Activated CD8-positive, alpha-beta T cell treated with anti-CD3 and anti-CD28 coated beads for 36 hours (primary cell): ENCODE measurements around the gene CNTNAP2. TPM values are rescaled to one million over a fixed set of nuclear protein-coding genes. Genes with fewer than 3 reads are reported as not detected.

Experiments
- ATAC-seq: fragments of 200-7000 bp; cut with Tn5 transposase; one replicate; pipeline ENCODE4 v1.10.0; 2021; ENCODE audit warnings: mild to moderate bottlenecking, moderate library complexity
- CTCF ChIA-PET: fragments of 350-600 bp; sonication (Branson Sonifier 250); formaldehyde crosslinking; loops from one replicate; lab custom pipeline; 2021; ENCODE audit warnings: antibody characterized with exemption; lab: Charles Lee
- POLR2A ChIA-PET: fragments of 350-600 bp; sonication (Branson Sonifier 250); formaldehyde crosslinking; loops from one replicate; lab custom pipeline; 2021; ENCODE audit warnings: antibody characterized with exemption; lab: Charles Lee
- DNase-seq: peaks from one replicate; pipeline ENCODE4 v3.0.0-alpha.2; 2020
- H3K27ac Mint-ChIP-seq: one replicate; pipeline ENCODE4 v1.8.0; 2021; ENCODE audit warnings: mild to moderate bottlenecking, mixed read lengths
- H3K27me3 Mint-ChIP-seq: one replicate; pipeline ENCODE4 v1.8.0; 2021; ENCODE audit warnings: mixed read lengths
- H3K36me3 Mint-ChIP-seq: one replicate; pipeline ENCODE4 v1.8.0; 2021; ENCODE audit warnings: low read depth, mixed read lengths
- H3K4me1 Mint-ChIP-seq: one replicate; pipeline ENCODE4 v1.8.0; 2021; ENCODE audit warnings: low read depth, mixed read lengths
- H3K4me3 Mint-ChIP-seq: one replicate; pipeline ENCODE4 v1.8.0; 2021; ENCODE audit warnings: mild to moderate bottlenecking, moderate library complexity, mixed read lengths
- H3K9me3 Mint-ChIP-seq: one replicate; pipeline ENCODE4 v1.8.0; 2021; ENCODE audit warnings: mixed read lengths
- intact Hi-C: fragments of 100-400 bp; cut with micrococcal nuclease; formaldehyde crosslinking; loops from one replicate; pipeline ENCODE4 v1.10.0; 2022
- total RNA-seq, 2 experiments: library from RNA; stranded (reverse); gene quantifications; one replicate each; pipeline ENCODE4 v1.2.3, GENCODE V29; 2021
- TF ChIP-seq, protein P1 (sequence below): fragments of 200-600 bp; IDR thresholded peaks from one replicate; pipeline ENCODE4 v1.8.0; 2022; ENCODE audit warnings: antibody characterized with exemption, mild to moderate bottlenecking

The CNTNAP2 gene
- total RNA-seq, 2 experiments from 2014 or later, result not detected

GRCh38 chr7:147916573-147916972, 1800.0 kb downstream of the CNTNAP2 start:
- H3K4me3 Mint-ChIP-seq, result no peak overlapping the region
- TF ChIP-seq, protein P1, sequence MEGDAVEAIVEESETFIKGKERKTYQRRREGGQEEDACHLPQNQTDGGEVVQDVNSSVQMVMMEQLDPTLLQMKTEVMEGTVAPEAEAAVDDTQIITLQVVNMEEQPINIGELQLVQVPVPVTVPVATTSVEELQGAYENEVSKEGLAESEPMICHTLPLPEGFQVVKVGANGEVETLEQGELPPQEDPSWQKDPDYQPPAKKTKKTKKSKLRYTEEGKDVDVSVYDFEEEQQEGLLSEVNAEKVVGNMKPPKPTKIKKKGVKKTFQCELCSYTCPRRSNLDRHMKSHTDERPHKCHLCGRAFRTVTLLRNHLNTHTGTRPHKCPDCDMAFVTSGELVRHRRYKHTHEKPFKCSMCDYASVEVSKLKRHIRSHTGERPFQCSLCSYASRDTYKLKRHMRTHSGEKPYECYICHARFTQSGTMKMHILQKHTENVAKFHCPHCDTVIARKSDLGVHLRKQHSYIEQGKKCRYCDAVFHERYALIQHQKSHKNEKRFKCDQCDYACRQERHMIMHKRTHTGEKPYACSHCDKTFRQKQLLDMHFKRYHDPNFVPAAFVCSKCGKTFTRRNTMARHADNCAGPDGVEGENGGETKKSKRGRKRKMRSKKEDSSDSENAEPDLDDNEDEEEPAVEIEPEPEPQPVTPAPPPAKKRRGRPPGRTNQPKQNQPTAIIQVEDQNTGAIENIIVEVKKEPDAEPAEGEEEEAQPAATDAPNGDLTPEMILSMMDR, result no peak
- H3K9me3 Mint-ChIP-seq, result no peaks in the 10 kb centered on the region
- no peak overlapping the region for H3K27ac Mint-ChIP-seq
- POLR2A ChIA-PET, result no interaction called here
- no peaks in the 10 kb centered on the region for H3K27me3 Mint-ChIP-seq
- CTCF ChIA-PET, result no interaction called here
- H3K36me3 Mint-ChIP-seq, result no peaks in the 10 kb centered on the region
- DNase-seq, result no peak
- intact Hi-C loops, result no loop called here
- H3K4me1 Mint-ChIP-seq, result no peaks in the 10 kb centered on the region
- no peak for ATAC-seq

DNA sequence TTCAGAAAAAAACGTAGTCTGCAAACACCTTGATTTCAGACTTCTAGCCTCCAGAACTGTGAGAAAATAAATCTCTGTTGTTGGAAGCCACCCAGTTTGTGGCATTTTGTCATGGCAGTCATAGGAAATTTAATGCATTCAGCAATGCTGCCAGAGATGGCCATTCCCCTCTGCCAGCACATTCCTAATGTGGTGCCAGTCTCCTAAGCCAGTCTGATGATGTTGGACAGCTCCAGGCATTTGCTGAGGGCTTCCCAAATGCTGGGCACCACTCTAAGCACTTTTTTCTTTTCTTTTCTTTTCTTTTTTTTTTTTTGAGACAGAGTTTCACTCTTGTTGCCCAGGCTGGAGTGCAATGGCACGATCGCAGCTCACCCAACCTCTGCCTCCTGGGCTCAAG, 1807.2 kb downstream of the CNTNAP2 start:
- Mint-ChIP-seq H3K4me3 (no peak overlapping the region), H3K27me3 (no peaks in the 10 kb centered on the region), H3K4me1 (no peaks in the 10 kb centered on the region), H3K27ac (no peak overlapping the region), H3K9me3 (no peaks in the 10 kb centered on the region), H3K36me3 (no peaks in the 10 kb centered on the region)
- ChIA-PET CTCF (no interaction called here), POLR2A (no interaction called here)
- TF ChIP-seq, protein P1, result no peak
- no peak for DNase-seq
- ATAC-seq, result no peak
- intact Hi-C loops, result no loop called here

DNA sequence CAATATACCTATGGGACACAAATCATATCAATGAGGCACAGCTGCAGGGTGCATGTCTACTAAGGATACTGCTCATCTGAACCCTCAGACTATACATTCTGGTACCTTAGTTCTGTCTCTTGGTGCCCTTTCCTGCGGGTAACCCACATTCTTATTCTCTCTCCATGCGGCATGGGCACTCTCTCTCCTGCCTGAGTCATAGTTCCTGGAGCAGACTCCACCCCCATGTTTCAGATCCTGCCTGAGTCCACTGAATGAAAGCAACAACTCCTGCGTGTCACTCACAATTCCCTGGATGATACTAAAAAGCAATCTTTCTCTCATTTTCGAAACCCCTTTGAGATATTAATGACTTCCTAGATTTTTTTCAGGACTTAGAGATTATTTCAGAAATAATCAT, 1820.8 kb downstream of the CNTNAP2 start:
- H3K27ac Mint-ChIP-seq, result no peak overlapping the region
- POLR2A ChIA-PET, result no interaction called here
- ATAC-seq (no peak), DNase-seq (no peak)
- H3K4me1 Mint-ChIP-seq, result no peaks in the 10 kb centered on the region
- no peak overlapping the region for H3K4me3 Mint-ChIP-seq
- CTCF ChIA-PET, result no interaction called here
- H3K27me3 Mint-ChIP-seq, result no peaks in the 10 kb centered on the region
- no peaks in the 10 kb centered on the region for H3K36me3 Mint-ChIP-seq
- TF ChIP-seq, protein P1, result no peak
- peaks cover 2% of the 10 kb centered on the region for H3K9me3 Mint-ChIP-seq
- intact Hi-C loops, result no loop called here

DNA sequence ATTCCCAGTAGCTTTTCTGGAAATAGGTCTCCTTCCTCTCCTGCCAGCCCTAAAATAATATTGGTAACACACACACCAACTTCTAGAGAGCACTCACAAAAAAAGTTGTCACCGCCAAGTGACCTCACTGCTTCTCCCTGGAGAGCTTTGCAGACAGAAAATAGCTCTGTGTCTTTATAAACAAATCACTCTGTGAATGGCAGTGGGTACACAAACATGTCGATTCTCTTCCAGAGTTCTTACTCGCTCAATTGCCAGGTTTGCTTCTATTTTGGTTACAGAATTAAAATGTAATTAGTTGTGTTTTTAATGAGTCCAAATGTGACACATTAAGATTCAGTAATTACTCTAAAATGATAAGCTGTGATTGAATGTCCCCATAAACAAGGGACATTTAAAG, 1824.8 kb downstream of the CNTNAP2 start:
- Mint-ChIP-seq H3K27me3 (no peaks in the 10 kb centered on the region), H3K27ac (no peak overlapping the region), H3K4me1 (no peaks in the 10 kb centered on the region), H3K9me3 (peaks cover 9% of the 10 kb centered on the region), H3K4me3 (no peak overlapping the region), H3K36me3 (no peaks in the 10 kb centered on the region)
- no peak for ATAC-seq
- intact Hi-C loops, result no loop called here
- DNase-seq, result no peak
- POLR2A ChIA-PET, result no interaction called here
- CTCF ChIA-PET, result no interaction called here
- TF ChIP-seq, protein P1, result no peak

- Mint-ChIP-seq H3K27ac (no peak overlapping the region), H3K4me3 (no peak overlapping the region), H3K4me1 (no peaks in the 10 kb centered on the region), H3K36me3 (no peaks in the 10 kb centered on the region), H3K9me3 (peaks cover 9% of the 10 kb centered on the region), H3K27me3 (no peaks in the 10 kb centered on the region)
- ATAC-seq, result no peak
- POLR2A ChIA-PET, result no interaction called here
- CTCF ChIA-PET, result no interaction called here
- intact Hi-C loops, result no loop called here
- TF ChIP-seq, protein P1, result no peak
- DNase-seq, result no peak
These were observed 1827.7 kb downstream of the CNTNAP2 start for GRCh38 chr7:147944321-147944720.
